Vagina (tissue), 2 donors: ENCODE results near the gene LDAH. TPM values are rescaled to one million over a fixed set of nuclear protein-coding genes. Genes with fewer than 3 reads are reported as not detected.

ENCODE experiments used
- DNase-seq, 2 donors: peaks; one replicate each; pipeline ENCODE4 v3.0.0-alpha.2; 2017; ENCODE audit errors: extremely low spot score in 2 of 2
- H3K27ac ChIP-seq: fragments of 200-600 bp; sonication (generic); one replicate; pipeline ENCODE4 v1.5.1; 2019
- H3K27me3 ChIP-seq: fragments of 200-600 bp; sonication (generic); one replicate; pipeline ENCODE4 v1.5.1; 2019
- H3K36me3 ChIP-seq, 2 donors: fragments of 200-600 bp; sonication (generic); one replicate each; pipeline ENCODE4 v1.5.1; 2017 to 2019
- H3K4me1 ChIP-seq: fragments of 200-600 bp; sonication (generic); one replicate; pipeline ENCODE4 v1.5.1; 2019
- H3K4me3 ChIP-seq, 2 donors: fragments of 200-600 bp; sonication (generic); 1 replicate in 1 of 2; 2 replicates in 1 of 2; pipeline ENCODE4 v1.5.1; 2016 to 2019
- H3K9me3 ChIP-seq: fragments of 200-600 bp; sonication (generic); one replicate; pipeline ENCODE4 v1.5.1; 2019
- POLR2A ChIP-seq, 2 donors: fragments of 450-650 bp; IDR thresholded peaks; one replicate each; pipeline ENCODE4 v1.6.1; 2017; ENCODE audit warnings: antibody characterized with exemption in 2 of 2, mild to moderate bottlenecking in 2 of 2, moderate library complexity in 2 of 2
- POLR2AphosphoS5 ChIP-seq, 2 donors: sonication (generic); formaldehyde crosslinking; IDR thresholded peaks; one replicate each; pipeline ENCODE4 v1.9.0; 2017; ENCODE audit warnings: antibody characterized with exemption in 2 of 2, mild to moderate bottlenecking in 2 of 2, low read depth in 1 of 2; ENCODE audit not compliant: insufficient read depth in 1 of 2
- intact Hi-C: fragments of 100-400 bp; cut with DNase I; formaldehyde crosslinking; loops from one replicate; pipeline ENCODE4 v1.15.1; 2023
- total RNA-seq: library from RNA; depleted of rRNA; stranded (reverse); fragments of >200 nt; gene quantifications from one replicate; pipeline ENCODE4 v1.2.3, GENCODE V29; 2016
- TF ChIP-seq, protein P1 (sequence below), 3 experiments: fragments of 450-650 bp in 2 of 3; fragments of 200-600 bp in 1 of 3; sonication (generic) in 1 of 3; IDR thresholded peaks; one replicate each; pipeline ENCODE4 v1.5.1; 2017 to 2019; ENCODE audit warnings: antibody characterized with exemption in 3 of 3, mild to moderate bottlenecking in 2 of 3, moderate library complexity in 2 of 3

Gene LDAH
- total RNA-seq, 1 donor from 2014 or later: 9.1 TPM

DNA sequence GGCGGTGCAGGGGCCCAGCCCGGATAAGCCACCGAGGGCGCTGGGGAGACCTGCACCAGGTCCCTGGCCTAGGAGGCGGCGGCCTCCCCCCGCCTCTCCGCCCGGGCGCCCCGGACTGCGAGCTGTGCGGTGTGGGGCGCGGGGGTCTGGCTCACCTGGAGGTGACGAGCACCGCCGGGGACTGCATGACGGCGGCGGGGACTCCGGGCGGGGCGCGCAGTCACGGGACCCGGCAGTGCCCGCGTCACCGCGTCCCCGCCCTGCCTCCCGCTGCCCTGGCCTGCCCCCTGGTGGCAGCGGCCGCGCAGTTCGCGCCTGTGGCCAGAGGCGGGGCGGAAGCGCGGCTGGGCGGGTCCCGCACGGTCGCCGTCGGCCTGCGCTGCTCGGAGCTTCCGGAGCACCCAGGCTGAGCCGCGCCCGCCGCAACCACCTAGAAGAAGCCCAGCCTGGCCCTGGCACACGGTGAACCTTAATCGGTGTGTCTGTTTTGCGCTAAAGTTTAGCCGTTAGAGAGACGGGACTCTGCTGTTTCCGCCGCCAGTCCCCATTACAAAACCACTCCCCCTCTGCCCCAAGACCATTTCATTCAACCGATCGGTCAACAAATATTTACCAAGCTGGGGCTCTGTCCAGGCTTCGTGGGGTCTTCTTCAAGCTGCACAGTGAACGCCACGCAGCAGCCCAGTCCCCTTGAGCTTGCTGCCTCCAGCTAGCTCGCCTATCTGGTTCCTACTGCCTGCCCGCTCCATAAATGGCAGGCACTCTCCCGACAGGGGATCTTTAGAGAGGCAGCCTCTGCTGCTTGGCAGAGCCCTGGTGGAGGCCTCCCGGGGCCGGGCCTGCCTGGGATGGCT is 171.8 kb downstream of the LDAH start, which contains the start of gene HS1BP3:
HS1BP3 (minus strand) TSS at position 222 of the 854 bp plus-strand sequence; CDS start at position 187, 35 bp downstream.
- H3K36me3 ChIP-seq: no peaks in the 10 kb centered on the region
- H3K4me3 ChIP-seq: peak within 1 kb of the TSS; percentile 72 to 91
- TF ChIP-seq POLR2A (IDR thresholded peaks at IDR 0.05) (peak in 1 of 2 donors; percentile 75), POLR2AphosphoS5 (IDR thresholded peaks at IDR 0.05; ENCODE audit: insufficient read depth in 1 of 2, low read depth in 1 of 2) (peak in 1 of 2 donors; percentile 87)
- TF ChIP-seq, protein P1, sequence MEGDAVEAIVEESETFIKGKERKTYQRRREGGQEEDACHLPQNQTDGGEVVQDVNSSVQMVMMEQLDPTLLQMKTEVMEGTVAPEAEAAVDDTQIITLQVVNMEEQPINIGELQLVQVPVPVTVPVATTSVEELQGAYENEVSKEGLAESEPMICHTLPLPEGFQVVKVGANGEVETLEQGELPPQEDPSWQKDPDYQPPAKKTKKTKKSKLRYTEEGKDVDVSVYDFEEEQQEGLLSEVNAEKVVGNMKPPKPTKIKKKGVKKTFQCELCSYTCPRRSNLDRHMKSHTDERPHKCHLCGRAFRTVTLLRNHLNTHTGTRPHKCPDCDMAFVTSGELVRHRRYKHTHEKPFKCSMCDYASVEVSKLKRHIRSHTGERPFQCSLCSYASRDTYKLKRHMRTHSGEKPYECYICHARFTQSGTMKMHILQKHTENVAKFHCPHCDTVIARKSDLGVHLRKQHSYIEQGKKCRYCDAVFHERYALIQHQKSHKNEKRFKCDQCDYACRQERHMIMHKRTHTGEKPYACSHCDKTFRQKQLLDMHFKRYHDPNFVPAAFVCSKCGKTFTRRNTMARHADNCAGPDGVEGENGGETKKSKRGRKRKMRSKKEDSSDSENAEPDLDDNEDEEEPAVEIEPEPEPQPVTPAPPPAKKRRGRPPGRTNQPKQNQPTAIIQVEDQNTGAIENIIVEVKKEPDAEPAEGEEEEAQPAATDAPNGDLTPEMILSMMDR (IDR thresholded peaks at IDR 0.05): peak; percentile 82 to 96 (median 84)
- no peaks in the 10 kb centered on the region for H3K9me3 ChIP-seq
- intact Hi-C loops: no loop called here
- no peak for DNase-seq
- no peaks in the 10 kb centered on the region for H3K27me3 ChIP-seq
- H3K27ac ChIP-seq: peak within 1 kb of the TSS; percentile 96
- peaks cover 41% of the 10 kb centered on the region for H3K4me1 ChIP-seq

DNA sequence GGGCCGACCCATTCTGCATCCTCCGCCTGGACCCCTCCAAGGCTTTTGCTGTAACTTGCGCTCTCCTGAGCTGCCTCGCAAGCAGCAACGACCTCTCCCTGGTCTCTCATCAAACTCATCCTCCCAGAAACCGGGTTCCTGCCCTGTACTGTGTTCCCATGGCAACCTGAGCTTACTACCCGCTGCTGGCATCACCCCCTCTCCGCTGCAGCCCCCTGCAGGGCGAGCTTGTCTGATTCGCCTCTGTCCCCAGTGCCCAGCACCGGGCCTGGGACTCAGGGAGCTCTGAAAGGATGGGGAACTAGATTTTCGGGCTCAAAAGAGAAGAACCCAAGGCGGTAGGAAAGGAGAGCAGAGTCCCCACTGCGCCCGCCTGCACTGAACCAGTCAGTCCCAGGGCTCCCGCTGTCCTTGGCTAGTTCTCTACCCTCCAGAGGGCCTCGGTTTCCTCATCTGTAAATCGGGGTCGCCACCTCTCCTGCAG is 172.5 kb downstream of the LDAH start:
- H3K4me1 ChIP-seq: peaks cover 41% of the 10 kb centered on the region

DNA sequence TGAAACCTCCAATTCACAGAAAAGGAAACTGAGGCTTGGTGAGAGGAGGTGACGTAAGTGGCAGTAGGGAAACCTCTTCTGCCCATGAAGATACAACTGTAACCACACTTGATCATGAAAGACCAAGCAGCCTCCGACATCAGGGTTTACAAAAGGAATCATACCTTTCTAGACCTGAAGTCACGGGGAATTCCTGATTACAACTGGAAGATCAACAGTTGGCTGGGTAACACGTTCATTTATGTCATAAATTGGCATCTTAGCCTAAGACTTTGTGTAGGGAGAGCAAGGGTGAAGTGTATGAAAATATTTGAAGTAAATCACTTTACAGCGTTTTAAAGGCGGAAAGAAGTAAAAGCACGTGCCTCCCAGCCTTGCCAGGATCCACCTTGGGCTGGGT is 172.9 kb downstream of the LDAH start:
- Histone ChIP-seq H3K27ac (peak overlapping the region; percentile 96), H3K27me3 (no peaks in the 10 kb centered on the region), H3K4me1 (peaks cover 41% of the 10 kb centered on the region)

More for the DNA sequence above, 172.5 kb downstream of the LDAH start:
- Histone ChIP-seq H3K9me3 (no peaks in the 10 kb centered on the region), H3K4me3 (peak overlapping the region; percentile 72 to 91), H3K27ac (peak overlapping the region; percentile 96), H3K36me3 (peaks cover 0 to 3% of the 10 kb centered on the region in 2 donors), H3K27me3 (no peaks in the 10 kb centered on the region)
- no peak for DNase-seq
- intact Hi-C loops: no loop called here
- TF ChIP-seq POLR2A (IDR thresholded peaks at IDR 0.05): no peak
- TF ChIP-seq POLR2AphosphoS5 (IDR thresholded peaks at IDR 0.05; ENCODE audit: insufficient read depth in 1 of 2, low read depth in 1 of 2): no peak
- TF ChIP-seq, protein P1 (IDR thresholded peaks at IDR 0.05): no peak

DNA sequence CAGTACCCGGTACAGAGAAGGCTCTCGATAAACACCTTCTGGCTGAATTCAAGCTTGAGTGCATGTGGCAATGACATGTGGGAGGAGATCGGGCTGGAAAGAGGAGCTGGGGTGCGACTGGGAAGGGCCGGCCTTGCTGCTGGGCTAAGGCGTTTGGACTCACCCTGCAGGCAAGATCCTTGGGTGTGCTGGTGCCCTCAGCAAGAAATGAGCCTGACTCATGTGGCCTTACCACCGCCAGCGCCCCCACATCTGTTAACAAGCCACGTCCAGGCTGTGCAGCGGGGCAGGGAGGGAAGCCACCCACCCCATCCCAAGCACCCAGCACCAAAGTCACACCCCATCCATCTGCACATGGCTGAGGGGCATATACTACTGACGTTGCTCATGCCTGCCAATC is 173.3 kb downstream of the LDAH start:
- Histone ChIP-seq H3K9me3 (no peaks in the 10 kb centered on the region), H3K27me3 (no peaks in the 10 kb centered on the region), H3K4me1 (peaks cover 41% of the 10 kb centered on the region), H3K4me3 (peak overlapping the region; percentile 72 to 91), H3K36me3 (peaks cover 0 to 12% of the 10 kb centered on the region in 2 donors), H3K27ac (peak overlapping the region; percentile 96)
- TF ChIP-seq POLR2A (IDR thresholded peaks at IDR 0.05) (no peak), POLR2AphosphoS5 (IDR thresholded peaks at IDR 0.05; ENCODE audit: insufficient read depth in 1 of 2, low read depth in 1 of 2) (no peak)
- TF ChIP-seq, protein P1 (IDR thresholded peaks at IDR 0.05): no peak
- intact Hi-C loops: no loop called here
- DNase-seq: no peak

More for the DNA sequence above, 172.9 kb downstream of the LDAH start:
- no peak for DNase-seq
- TF ChIP-seq, protein P1 (IDR thresholded peaks at IDR 0.05): no peak
- no peak for TF ChIP-seq POLR2A (IDR thresholded peaks at IDR 0.05)
- no peak for TF ChIP-seq POLR2AphosphoS5 (IDR thresholded peaks at IDR 0.05; ENCODE audit: insufficient read depth in 1 of 2, low read depth in 1 of 2)
- peak overlapping the region; percentile 72 to 91 for H3K4me3 ChIP-seq
- H3K9me3 ChIP-seq: no peaks in the 10 kb centered on the region
- peaks cover 0 to 8% of the 10 kb centered on the region in 2 donors for H3K36me3 ChIP-seq
- intact Hi-C loops: no loop called here
